ENCODE data around the gene GOLPH3.

GRCh38 chr5:32136342-32136741 is 37.8 kb downstream of the GOLPH3 start:
- TF ChIP-seq, protein P1, sequence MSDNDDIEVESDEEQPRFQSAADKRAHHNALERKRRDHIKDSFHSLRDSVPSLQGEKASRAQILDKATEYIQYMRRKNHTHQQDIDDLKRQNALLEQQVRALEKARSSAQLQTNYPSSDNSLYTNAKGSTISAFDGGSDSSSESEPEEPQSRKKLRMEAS (IDR thresholded peaks at IDR 0.05): no peak
- TF ChIP-seq NR2F2 (IDR thresholded peaks at IDR 0.05) (no peak), TAF1 (conservative IDR thresholded peaks at IDR 0.05) (no peak), CTCF (IDR thresholded peaks at IDR 0.05; ENCODE audit: low read depth, low read length, missing input control) (no peak), EGR1 (IDR thresholded peaks at IDR 0.05; ENCODE audit: low read depth in 2 of 2) (no peak), GABPA (IDR thresholded peaks at IDR 0.05 in 1 of 2, conservative IDR thresholded peaks at IDR 0.05 in 1 of 2) (no peak), HNF4A (conservative IDR thresholded peaks at IDR 0.05) (no peak), SP1 (IDR thresholded peaks at IDR 0.05) (no peak), YY1 (IDR thresholded peaks at IDR 0.05) (no peak), ATF3 (IDR thresholded peaks at IDR 0.05) (no peak)
- TF ChIP-seq, protein P2, sequence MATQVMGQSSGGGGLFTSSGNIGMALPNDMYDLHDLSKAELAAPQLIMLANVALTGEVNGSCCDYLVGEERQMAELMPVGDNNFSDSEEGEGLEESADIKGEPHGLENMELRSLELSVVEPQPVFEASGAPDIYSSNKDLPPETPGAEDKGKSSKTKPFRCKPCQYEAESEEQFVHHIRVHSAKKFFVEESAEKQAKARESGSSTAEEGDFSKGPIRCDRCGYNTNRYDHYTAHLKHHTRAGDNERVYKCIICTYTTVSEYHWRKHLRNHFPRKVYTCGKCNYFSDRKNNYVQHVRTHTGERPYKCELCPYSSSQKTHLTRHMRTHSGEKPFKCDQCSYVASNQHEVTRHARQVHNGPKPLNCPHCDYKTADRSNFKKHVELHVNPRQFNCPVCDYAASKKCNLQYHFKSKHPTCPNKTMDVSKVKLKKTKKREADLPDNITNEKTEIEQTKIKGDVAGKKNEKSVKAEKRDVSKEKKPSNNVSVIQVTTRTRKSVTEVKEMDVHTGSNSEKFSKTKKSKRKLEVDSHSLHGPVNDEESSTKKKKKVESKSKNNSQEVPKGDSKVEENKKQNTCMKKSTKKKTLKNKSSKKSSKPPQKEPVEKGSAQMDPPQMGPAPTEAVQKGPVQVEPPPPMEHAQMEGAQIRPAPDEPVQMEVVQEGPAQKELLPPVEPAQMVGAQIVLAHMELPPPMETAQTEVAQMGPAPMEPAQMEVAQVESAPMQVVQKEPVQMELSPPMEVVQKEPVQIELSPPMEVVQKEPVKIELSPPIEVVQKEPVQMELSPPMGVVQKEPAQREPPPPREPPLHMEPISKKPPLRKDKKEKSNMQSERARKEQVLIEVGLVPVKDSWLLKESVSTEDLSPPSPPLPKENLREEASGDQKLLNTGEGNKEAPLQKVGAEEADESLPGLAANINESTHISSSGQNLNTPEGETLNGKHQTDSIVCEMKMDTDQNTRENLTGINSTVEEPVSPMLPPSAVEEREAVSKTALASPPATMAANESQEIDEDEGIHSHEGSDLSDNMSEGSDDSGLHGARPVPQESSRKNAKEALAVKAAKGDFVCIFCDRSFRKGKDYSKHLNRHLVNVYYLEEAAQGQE (IDR thresholded peaks at IDR 0.05): no peak
- TF ChIP-seq, protein P3, sequence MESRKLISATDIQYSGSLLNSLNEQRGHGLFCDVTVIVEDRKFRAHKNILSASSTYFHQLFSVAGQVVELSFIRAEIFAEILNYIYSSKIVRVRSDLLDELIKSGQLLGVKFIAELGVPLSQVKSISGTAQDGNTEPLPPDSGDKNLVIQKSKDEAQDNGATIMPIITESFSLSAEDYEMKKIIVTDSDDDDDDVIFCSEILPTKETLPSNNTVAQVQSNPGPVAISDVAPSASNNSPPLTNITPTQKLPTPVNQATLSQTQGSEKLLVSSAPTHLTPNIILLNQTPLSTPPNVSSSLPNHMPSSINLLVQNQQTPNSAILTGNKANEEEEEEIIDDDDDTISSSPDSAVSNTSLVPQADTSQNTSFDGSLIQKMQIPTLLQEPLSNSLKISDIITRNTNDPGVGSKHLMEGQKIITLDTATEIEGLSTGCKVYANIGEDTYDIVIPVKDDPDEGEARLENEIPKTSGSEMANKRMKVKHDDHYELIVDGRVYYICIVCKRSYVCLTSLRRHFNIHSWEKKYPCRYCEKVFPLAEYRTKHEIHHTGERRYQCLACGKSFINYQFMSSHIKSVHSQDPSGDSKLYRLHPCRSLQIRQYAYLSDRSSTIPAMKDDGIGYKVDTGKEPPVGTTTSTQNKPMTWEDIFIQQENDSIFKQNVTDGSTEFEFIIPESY (IDR thresholded peaks at IDR 0.05): no peak
